Measurements from ENCODE around the gene NR2C1.

Gene NR2C1

DNA sequence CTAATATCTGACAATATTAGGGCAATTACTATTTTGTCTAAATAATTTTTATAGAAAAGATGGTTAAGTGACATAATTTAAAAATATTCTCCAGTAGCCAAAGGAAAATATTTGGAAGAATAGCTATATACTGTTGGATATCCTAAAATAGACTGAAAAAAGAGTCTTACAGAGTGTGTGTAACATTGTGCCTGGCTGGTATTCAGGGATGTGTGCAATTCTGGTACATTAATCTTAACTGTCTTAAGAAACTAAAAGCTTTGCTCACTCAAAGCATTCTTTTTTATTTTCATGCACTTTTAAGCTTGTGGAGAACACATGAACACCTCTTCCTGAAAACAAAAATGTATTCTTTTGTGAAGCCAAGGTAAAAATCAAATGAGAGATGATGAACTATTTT, 10.1 kb upstream of the NR2C1 start:
- H3K36me3 ChIP-seq (replicated peaks; ENCODE audit: low read depth, low read length) = no peaks in the 10 kb centered on the region
- H3K9me3 ChIP-seq (ENCODE audit: insufficient read depth, low read length) = no peaks in the 10 kb centered on the region
- H3K9ac ChIP-seq (ENCODE audit: low read length) = no peak overlapping the region
- no peak overlapping the region for H3K27ac ChIP-seq (ENCODE audit: low read length)
- no peak overlapping the region for H3K4me3 ChIP-seq (ENCODE audit: low read length)
- TF ChIP-seq EZH2phosphoT487 (IDR thresholded peaks at IDR 0.05; ENCODE audit: low read depth) = no peak
- TF ChIP-seq, protein P1, sequence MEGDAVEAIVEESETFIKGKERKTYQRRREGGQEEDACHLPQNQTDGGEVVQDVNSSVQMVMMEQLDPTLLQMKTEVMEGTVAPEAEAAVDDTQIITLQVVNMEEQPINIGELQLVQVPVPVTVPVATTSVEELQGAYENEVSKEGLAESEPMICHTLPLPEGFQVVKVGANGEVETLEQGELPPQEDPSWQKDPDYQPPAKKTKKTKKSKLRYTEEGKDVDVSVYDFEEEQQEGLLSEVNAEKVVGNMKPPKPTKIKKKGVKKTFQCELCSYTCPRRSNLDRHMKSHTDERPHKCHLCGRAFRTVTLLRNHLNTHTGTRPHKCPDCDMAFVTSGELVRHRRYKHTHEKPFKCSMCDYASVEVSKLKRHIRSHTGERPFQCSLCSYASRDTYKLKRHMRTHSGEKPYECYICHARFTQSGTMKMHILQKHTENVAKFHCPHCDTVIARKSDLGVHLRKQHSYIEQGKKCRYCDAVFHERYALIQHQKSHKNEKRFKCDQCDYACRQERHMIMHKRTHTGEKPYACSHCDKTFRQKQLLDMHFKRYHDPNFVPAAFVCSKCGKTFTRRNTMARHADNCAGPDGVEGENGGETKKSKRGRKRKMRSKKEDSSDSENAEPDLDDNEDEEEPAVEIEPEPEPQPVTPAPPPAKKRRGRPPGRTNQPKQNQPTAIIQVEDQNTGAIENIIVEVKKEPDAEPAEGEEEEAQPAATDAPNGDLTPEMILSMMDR (IDR thresholded peaks at IDR 0.05; ENCODE audit: low read depth, low read length) = no peak
- H3K4me2 ChIP-seq (ENCODE audit: low read length) = no peak overlapping the region
- H3K79me2 ChIP-seq (ENCODE audit: low read length) = no peaks in the 10 kb centered on the region
- peaks cover 67% of the 10 kb centered on the region for H3K27me3 ChIP-seq (ENCODE audit: low read depth, low read length)
- H2AFZ ChIP-seq (ENCODE audit: low read depth, low read length) = no peak overlapping the region
- peaks cover 14% of the 10 kb centered on the region for H4K20me1 ChIP-seq (ENCODE audit: insufficient read depth, low read length)
- H3K4me1 ChIP-seq (ENCODE audit: low read length) = peaks cover 29% of the 10 kb centered on the region

DNA sequence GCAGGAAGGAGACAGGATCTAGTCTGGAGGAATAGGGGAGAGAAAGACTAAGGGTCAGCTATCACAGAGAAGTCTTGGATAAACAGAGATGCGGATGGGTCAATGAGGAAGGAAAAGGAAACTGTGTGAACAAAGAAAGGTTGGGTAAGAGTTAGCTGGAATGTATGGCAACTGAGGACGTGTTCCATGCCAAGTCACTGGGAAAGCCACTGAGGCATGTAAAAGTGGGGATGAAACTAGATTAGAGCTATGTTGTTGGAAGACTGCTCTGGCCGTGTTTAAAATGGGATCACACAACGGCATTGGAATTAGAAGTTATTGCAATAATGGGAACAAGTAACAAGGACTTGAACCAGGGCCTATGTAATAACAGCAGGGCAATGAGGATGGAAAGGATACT, 3.9 kb upstream of the NR2C1 start:
- peaks cover 43% of the 10 kb centered on the region for H3K27me3 ChIP-seq (ENCODE audit: low read depth, low read length)
- no peaks in the 10 kb centered on the region for H4K20me1 ChIP-seq (ENCODE audit: insufficient read depth, low read length)
- no peak overlapping the region for H3K9ac ChIP-seq (ENCODE audit: low read length)
- H3K4me2 ChIP-seq (ENCODE audit: low read length) = no peak overlapping the region
- no peaks in the 10 kb centered on the region for H3K36me3 ChIP-seq (replicated peaks; ENCODE audit: low read depth, low read length)
- H3K9me3 ChIP-seq (ENCODE audit: insufficient read depth, low read length) = no peaks in the 10 kb centered on the region
- H3K4me1 ChIP-seq (ENCODE audit: low read length) = peaks cover 5% of the 10 kb centered on the region; the same call in 1 of the 2 replicates
- no peak for TF ChIP-seq EZH2phosphoT487 (IDR thresholded peaks at IDR 0.05; ENCODE audit: low read depth)
- TF ChIP-seq, protein P1 (IDR thresholded peaks at IDR 0.05; ENCODE audit: low read depth, low read length) = no peak
- peaks cover 6% of the 10 kb centered on the region for H3K79me2 ChIP-seq (ENCODE audit: low read length)
- H3K4me3 ChIP-seq (ENCODE audit: low read length) = no peak overlapping the region
- H2AFZ ChIP-seq (ENCODE audit: low read depth, low read length) = no peak overlapping the region
- no peak overlapping the region for H3K27ac ChIP-seq (ENCODE audit: low read length)

DNA sequence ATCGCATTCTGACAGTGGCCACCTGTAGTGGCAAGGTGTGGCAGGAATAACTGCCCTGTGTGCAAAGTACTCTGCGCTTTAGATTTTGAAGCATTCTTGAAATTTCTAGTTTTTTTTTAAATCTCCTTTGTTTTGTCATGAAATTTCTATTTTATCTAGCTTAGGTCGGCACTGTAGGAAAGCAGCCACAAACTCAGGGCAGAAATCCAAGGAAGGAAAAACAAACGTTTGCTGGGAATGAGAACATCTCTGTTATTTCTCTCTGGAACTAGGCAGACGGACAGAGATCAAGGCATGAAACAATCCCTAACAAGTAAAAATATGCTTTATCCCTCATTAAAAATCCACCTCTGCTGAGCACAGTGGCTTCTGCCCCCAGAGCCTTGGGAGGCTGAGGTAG, 1.3 kb upstream of the NR2C1 start:
- H2AFZ ChIP-seq (ENCODE audit: low read depth, low read length) = no peak overlapping the region
- H3K9ac ChIP-seq (ENCODE audit: low read length) = no peak overlapping the region
- peaks cover 18% of the 10 kb centered on the region for H3K79me2 ChIP-seq (ENCODE audit: low read length)
- peaks cover 4% of the 10 kb centered on the region for H3K36me3 ChIP-seq (replicated peaks; ENCODE audit: low read depth, low read length)
- peaks cover 5% of the 10 kb centered on the region; the same call in 1 of the 2 replicates for H3K4me1 ChIP-seq (ENCODE audit: low read length)
- H3K4me2 ChIP-seq (ENCODE audit: low read length) = no peak overlapping the region
- TF ChIP-seq EZH2phosphoT487 (IDR thresholded peaks at IDR 0.05; ENCODE audit: low read depth) = no peak
- TF ChIP-seq, protein P1 (IDR thresholded peaks at IDR 0.05; ENCODE audit: low read depth, low read length) = no peak
- no peak overlapping the region for H3K4me3 ChIP-seq (ENCODE audit: low read length)
- peaks cover 26% of the 10 kb centered on the region for H3K27me3 ChIP-seq (ENCODE audit: low read depth, low read length)
- H3K27ac ChIP-seq (ENCODE audit: low read length) = no peak overlapping the region
- H4K20me1 ChIP-seq (ENCODE audit: insufficient read depth, low read length) = 0 out of 2 replicates have a peak, but pooled peaks cover 6% of the 10 kb centered on the region
- H3K9me3 ChIP-seq (ENCODE audit: insufficient read depth, low read length) = no peaks in the 10 kb centered on the region

DNA sequence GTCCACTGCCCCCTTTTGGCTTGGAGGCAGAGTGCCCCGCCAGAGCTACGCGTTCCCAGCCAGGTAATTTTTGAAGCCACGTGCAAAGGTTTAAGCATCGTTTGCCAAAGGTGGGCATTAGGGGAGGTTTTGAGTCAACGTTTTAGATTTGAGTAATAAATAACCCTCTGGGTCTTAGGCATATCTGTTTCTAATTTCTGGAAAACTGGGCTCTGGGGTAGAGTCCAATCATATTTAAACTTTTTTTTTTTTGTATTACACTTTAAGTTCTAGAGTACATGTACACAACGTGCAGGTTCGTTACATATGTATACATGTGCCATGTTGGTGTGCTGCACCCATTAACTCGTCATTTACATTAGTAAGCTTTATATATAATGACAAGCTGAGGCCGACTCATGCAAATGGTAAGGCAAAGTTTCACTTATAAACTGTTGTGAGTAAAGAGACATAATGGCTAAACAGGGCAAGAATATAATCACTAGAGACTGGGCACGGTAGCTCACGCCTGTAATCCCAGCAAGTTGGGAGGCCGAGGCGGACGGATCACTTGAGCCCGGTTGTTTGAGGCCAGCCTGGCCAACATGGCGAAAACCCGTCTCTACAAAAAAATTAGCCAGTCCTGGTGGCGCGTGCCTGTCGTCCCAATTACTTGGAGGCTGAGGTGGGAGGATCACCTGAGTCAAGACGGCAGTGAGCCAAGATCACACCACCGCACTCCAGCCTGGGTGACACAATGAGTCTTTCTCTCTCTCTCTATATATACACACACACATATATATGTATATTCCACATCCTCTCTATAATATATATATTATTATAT, 491 bp upstream of the NR2C1 start:
- H3K27ac ChIP-seq (ENCODE audit: low read length) = no peak overlapping the region
- H3K79me2 ChIP-seq (ENCODE audit: low read length) = peaks cover 21% of the 10 kb centered on the region
- peaks cover 5% of the 10 kb centered on the region; the same call in 1 of the 2 replicates for H3K4me1 ChIP-seq (ENCODE audit: low read length)
- TF ChIP-seq, protein P1 (IDR thresholded peaks at IDR 0.05; ENCODE audit: low read depth, low read length) = peak; percentile 77
- TF ChIP-seq EZH2phosphoT487 (IDR thresholded peaks at IDR 0.05; ENCODE audit: low read depth) = no peak
- peak overlapping the region; percentile 94 for H3K4me3 ChIP-seq (ENCODE audit: low read length)
- peak overlapping the region; percentile 63 for H3K4me2 ChIP-seq (ENCODE audit: low read length)
- H3K9me3 ChIP-seq (ENCODE audit: insufficient read depth, low read length) = no peaks in the 10 kb centered on the region
- H3K27me3 ChIP-seq (ENCODE audit: low read depth, low read length) = peaks cover 19% of the 10 kb centered on the region
- peaks cover 4% of the 10 kb centered on the region for H3K36me3 ChIP-seq (replicated peaks; ENCODE audit: low read depth, low read length)
- peak overlapping the region; percentile 57; the same call in 1 of the 2 replicates for H2AFZ ChIP-seq (ENCODE audit: low read depth, low read length)
- no peak overlapping the region for H3K9ac ChIP-seq (ENCODE audit: low read length)
- 0 out of 2 replicates have a peak, but pooled peaks cover 6% of the 10 kb centered on the region for H4K20me1 ChIP-seq (ENCODE audit: insufficient read depth, low read length)
